ENCODE measurements around the gene CACNA2D3. TPM values are rescaled to one million over a fixed set of nuclear protein-coding genes. Genes with fewer than 3 reads are reported as not detected.

CACNA2D3 gene
- polyA plus RNA-seq, 1 donor from 2014 or later: 26.2 TPM

- Histone ChIP-seq H3K27me3 (ENCODE audit: insufficient read depth, low read depth, low read length) (no peaks in the 10 kb centered on the region), H3K4me3 (ENCODE audit: low read length) (no peak overlapping the region), H3K27ac (ENCODE audit: low read length) (no peak overlapping the region), H2AFZ (ENCODE audit: low read depth, low read length) (no peak overlapping the region), H3F3A (ENCODE audit: insufficient read depth, low read length, poor library complexity, severe bottlenecking) (no peaks in the 10 kb centered on the region), H3K9ac (ENCODE audit: low read length) (no peak overlapping the region), H3K36me3 (ENCODE audit: insufficient read depth, low read length) (no peaks in the 10 kb centered on the region), H4K20me1 (ENCODE audit: insufficient read depth) (no peaks in the 10 kb centered on the region), H3K4me2 (ENCODE audit: low read length) (no peak overlapping the region), H3K9me2 (ENCODE audit: insufficient read depth, low read length) (no peaks in the 10 kb centered on the region), H3K79me2 (replicated peaks; ENCODE audit: insufficient read depth, low read length) (no peaks in the 10 kb centered on the region), H3K9me3 (ENCODE audit: low read length) (no peaks in the 10 kb centered on the region)
- TF ChIP-seq EZH2 (IDR thresholded peaks at IDR 0.05; ENCODE audit: borderline replicate concordance, insufficient read depth, low read length, poor library complexity, severe bottlenecking): no peak
- TF ChIP-seq SMC3 (conservative IDR thresholded peaks at IDR 0.05; ENCODE audit: poor library complexity): no peak
- no peak for TF ChIP-seq MXI1 (conservative IDR thresholded peaks at IDR 0.05; ENCODE audit: poor library complexity, severe bottlenecking)
- TF ChIP-seq, protein P1, sequence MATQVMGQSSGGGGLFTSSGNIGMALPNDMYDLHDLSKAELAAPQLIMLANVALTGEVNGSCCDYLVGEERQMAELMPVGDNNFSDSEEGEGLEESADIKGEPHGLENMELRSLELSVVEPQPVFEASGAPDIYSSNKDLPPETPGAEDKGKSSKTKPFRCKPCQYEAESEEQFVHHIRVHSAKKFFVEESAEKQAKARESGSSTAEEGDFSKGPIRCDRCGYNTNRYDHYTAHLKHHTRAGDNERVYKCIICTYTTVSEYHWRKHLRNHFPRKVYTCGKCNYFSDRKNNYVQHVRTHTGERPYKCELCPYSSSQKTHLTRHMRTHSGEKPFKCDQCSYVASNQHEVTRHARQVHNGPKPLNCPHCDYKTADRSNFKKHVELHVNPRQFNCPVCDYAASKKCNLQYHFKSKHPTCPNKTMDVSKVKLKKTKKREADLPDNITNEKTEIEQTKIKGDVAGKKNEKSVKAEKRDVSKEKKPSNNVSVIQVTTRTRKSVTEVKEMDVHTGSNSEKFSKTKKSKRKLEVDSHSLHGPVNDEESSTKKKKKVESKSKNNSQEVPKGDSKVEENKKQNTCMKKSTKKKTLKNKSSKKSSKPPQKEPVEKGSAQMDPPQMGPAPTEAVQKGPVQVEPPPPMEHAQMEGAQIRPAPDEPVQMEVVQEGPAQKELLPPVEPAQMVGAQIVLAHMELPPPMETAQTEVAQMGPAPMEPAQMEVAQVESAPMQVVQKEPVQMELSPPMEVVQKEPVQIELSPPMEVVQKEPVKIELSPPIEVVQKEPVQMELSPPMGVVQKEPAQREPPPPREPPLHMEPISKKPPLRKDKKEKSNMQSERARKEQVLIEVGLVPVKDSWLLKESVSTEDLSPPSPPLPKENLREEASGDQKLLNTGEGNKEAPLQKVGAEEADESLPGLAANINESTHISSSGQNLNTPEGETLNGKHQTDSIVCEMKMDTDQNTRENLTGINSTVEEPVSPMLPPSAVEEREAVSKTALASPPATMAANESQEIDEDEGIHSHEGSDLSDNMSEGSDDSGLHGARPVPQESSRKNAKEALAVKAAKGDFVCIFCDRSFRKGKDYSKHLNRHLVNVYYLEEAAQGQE (IDR thresholded peaks at IDR 0.05; ENCODE audit: borderline replicate concordance): no peak
- no peak for TF ChIP-seq POLR2AphosphoS5 (IDR thresholded peaks at IDR 0.05)
- TF ChIP-seq RAD21 (conservative IDR thresholded peaks at IDR 0.05): no peak
- no peak for TF ChIP-seq CTCF (IDR thresholded peaks at IDR 0.05; ENCODE audit: poor library complexity, severe bottlenecking)
- no peak for TF ChIP-seq TAF1 (IDR thresholded peaks at IDR 0.05; ENCODE audit: low read depth)
- TF ChIP-seq EP300 (conservative IDR thresholded peaks at IDR 0.05; ENCODE audit: poor library complexity, severe bottlenecking): no peak
Measured at GRCh38 chr3:54633444-54634121, 511.2 kb downstream of the CACNA2D3 start.

- H3K27ac ChIP-seq (ENCODE audit: low read length): no peak overlapping the region
Measured at GRCh38 chr3:54634122-54634469, 511.7 kb downstream of the CACNA2D3 start.

More at GRCh38 chr3:54634122-54634469, 511.7 kb downstream of the CACNA2D3 start:
- H3K36me3 ChIP-seq (ENCODE audit: insufficient read depth, low read length): no peaks in the 10 kb centered on the region
- H3K4me3 ChIP-seq (ENCODE audit: low read length): no peak overlapping the region
- H3K9me2 ChIP-seq (ENCODE audit: insufficient read depth, low read length): no peaks in the 10 kb centered on the region
- H3K79me2 ChIP-seq (replicated peaks; ENCODE audit: insufficient read depth, low read length): no peaks in the 10 kb centered on the region
- no peak overlapping the region for H2AFZ ChIP-seq (ENCODE audit: low read depth, low read length)
- TF ChIP-seq RAD21 (conservative IDR thresholded peaks at IDR 0.05): no peak
- no peak for TF ChIP-seq TAF1 (IDR thresholded peaks at IDR 0.05; ENCODE audit: low read depth)
- TF ChIP-seq, protein P1 (IDR thresholded peaks at IDR 0.05; ENCODE audit: borderline replicate concordance): no peak
- no peak for TF ChIP-seq EP300 (conservative IDR thresholded peaks at IDR 0.05; ENCODE audit: poor library complexity, severe bottlenecking)
- no peak for TF ChIP-seq POLR2AphosphoS5 (IDR thresholded peaks at IDR 0.05)
- TF ChIP-seq CTCF (IDR thresholded peaks at IDR 0.05; ENCODE audit: poor library complexity, severe bottlenecking): no peak
- TF ChIP-seq SMC3 (conservative IDR thresholded peaks at IDR 0.05; ENCODE audit: poor library complexity): no peak
- TF ChIP-seq EZH2 (IDR thresholded peaks at IDR 0.05; ENCODE audit: borderline replicate concordance, insufficient read depth, low read length, poor library complexity, severe bottlenecking): no peak
- TF ChIP-seq MXI1 (conservative IDR thresholded peaks at IDR 0.05; ENCODE audit: poor library complexity, severe bottlenecking): no peak
- no peaks in the 10 kb centered on the region for H4K20me1 ChIP-seq (ENCODE audit: insufficient read depth)
- H3F3A ChIP-seq (ENCODE audit: insufficient read depth, low read length, poor library complexity, severe bottlenecking): no peaks in the 10 kb centered on the region
- H3K9me3 ChIP-seq (ENCODE audit: low read length): no peaks in the 10 kb centered on the region
- H3K9ac ChIP-seq (ENCODE audit: low read length): no peak overlapping the region
- no peaks in the 10 kb centered on the region for H3K27me3 ChIP-seq (ENCODE audit: insufficient read depth, low read depth, low read length)
- H3K4me2 ChIP-seq (ENCODE audit: low read length): no peak overlapping the region

All from neural cell (in vitro differentiated cells).